ENCODE results near the gene MARCO. TPM values are rescaled to one million over a fixed set of nuclear protein-coding genes. Genes with fewer than 3 reads are reported as not detected.

Gene MARCO
- polyA plus RNA-seq, 1 experiment = not detected

GRCh38 chr2:119015845-119016244 lies 73.9 kb downstream of the MARCO start:
- no peak for DNase-seq (ENCODE audit: low read depth, low spot score)
- H3K9me3 ChIP-seq (ENCODE audit: control insufficient read depth, insufficient read depth, low read length) = no peaks in the 10 kb centered on the region
- no peak overlapping the region for H3K4me3 ChIP-seq (ENCODE audit: low read depth, low read length)
- ChIA-PET POLR2A (no interaction called here), CTCF (interaction anchor here (1.0 kb wide), 1 partner anchor 11 kb away, joined by 3 read pairs; no protein-coding TSS in a partner anchor)
- peaks cover 7% of the 10 kb centered on the region for H3K27me3 ChIP-seq (ENCODE audit: control insufficient read depth, insufficient read depth, low read length)
- TF ChIP-seq CTCF (IDR thresholded peaks at IDR 0.05; ENCODE audit: low read depth, low read length) = no peak
- H3K27ac ChIP-seq (ENCODE audit: low read depth, low read length) = no peak overlapping the region

- POLR2A ChIA-PET = no interaction called here
- TF ChIP-seq CTCF (IDR thresholded peaks at IDR 0.05; ENCODE audit: low read depth, low read length) = no peak
- Histone ChIP-seq H3K27ac (ENCODE audit: low read depth, low read length) (no peak overlapping the region), H3K4me3 (ENCODE audit: low read depth, low read length) (no peak overlapping the region), H3K9me3 (ENCODE audit: control insufficient read depth, insufficient read depth, low read length) (no peaks in the 10 kb centered on the region), H3K27me3 (ENCODE audit: control insufficient read depth, insufficient read depth, low read length) (peaks cover 3% of the 10 kb centered on the region)
- no peak for DNase-seq (ENCODE audit: low read depth, low spot score)
- CTCF ChIA-PET = no interaction called here
Measured at GRCh38 chr2:119019521-119019920, 77.5 kb downstream of the MARCO start.

GRCh38 chr2:119022678-119023077 lies 80.7 kb downstream of the MARCO start:
- no peak for DNase-seq (ENCODE audit: low read depth, low spot score)
- Histone ChIP-seq H3K9me3 (ENCODE audit: control insufficient read depth, insufficient read depth, low read length) (no peaks in the 10 kb centered on the region), H3K4me3 (ENCODE audit: low read depth, low read length) (no peak overlapping the region), H3K27ac (ENCODE audit: low read depth, low read length) (no peak overlapping the region), H3K27me3 (ENCODE audit: control insufficient read depth, insufficient read depth, low read length) (no peaks in the 10 kb centered on the region)
- CTCF ChIA-PET = interaction anchor here (0.8 kb wide), 1 partner anchor 242 kb away, joined by 3 read pairs; no protein-coding TSS in a partner anchor
- TF ChIP-seq CTCF (IDR thresholded peaks at IDR 0.05; ENCODE audit: low read depth, low read length) = no peak
- POLR2A ChIA-PET = no interaction called here

GRCh38 chr2:119023534-119023933 lies 81.5 kb downstream of the MARCO start:
- no peaks in the 10 kb centered on the region for H3K27me3 ChIP-seq (ENCODE audit: control insufficient read depth, insufficient read depth, low read length)
- TF ChIP-seq CTCF (IDR thresholded peaks at IDR 0.05; ENCODE audit: low read depth, low read length) = no peak
- POLR2A ChIA-PET = no interaction called here
- no peak for DNase-seq (ENCODE audit: low read depth, low spot score)
- no peak overlapping the region for H3K27ac ChIP-seq (ENCODE audit: low read depth, low read length)
- no peak overlapping the region for H3K4me3 ChIP-seq (ENCODE audit: low read depth, low read length)
- H3K9me3 ChIP-seq (ENCODE audit: control insufficient read depth, insufficient read depth, low read length) = no peaks in the 10 kb centered on the region
- CTCF ChIA-PET = no interaction called here

- POLR2A ChIA-PET = no interaction called here
- no peak for TF ChIP-seq CTCF (IDR thresholded peaks at IDR 0.05; ENCODE audit: low read depth, low read length)
- DNase-seq (ENCODE audit: low read depth, low spot score) = no peak
- no peaks in the 10 kb centered on the region for H3K9me3 ChIP-seq (ENCODE audit: control insufficient read depth, insufficient read depth, low read length)
- H3K27ac ChIP-seq (ENCODE audit: low read depth, low read length) = no peak overlapping the region
- H3K4me3 ChIP-seq (ENCODE audit: low read depth, low read length) = no peak overlapping the region
- no peaks in the 10 kb centered on the region for H3K27me3 ChIP-seq (ENCODE audit: control insufficient read depth, insufficient read depth, low read length)
- CTCF ChIA-PET = no interaction called here
Measured at GRCh38 chr2:119024152-119024551, 82.2 kb downstream of the MARCO start.

All from AG04450 (cell line).